Stomach (tissue), 4 donors: ENCODE data around the gene MYCBP2.

ENCODE experiments used
- CTCF ChIP-seq, 7 experiments: fragments of 450-650 bp in 4 of 7; fragments of 200-600 bp in 3 of 7; sonication (generic) in 3 of 7; IDR thresholded peaks; one replicate each; pipeline ENCODE4 v1.5.1; 2016 to 2019; ENCODE audit warnings: antibody characterized with exemption in 7 of 7, control low read depth in 2 of 7, mild to moderate bottlenecking in 1 of 7
- EP300 ChIP-seq: sonication (generic); formaldehyde crosslinking; IDR thresholded peaks from one replicate; pipeline ENCODE4 v1.6.1; 2017; ENCODE audit warnings: antibody characterized with exemption
- POLR2A ChIP-seq, 4 donors: fragments of 450-650 bp; IDR thresholded peaks; one replicate each; pipeline ENCODE4 v1.6.1; 2016; ENCODE audit warnings: antibody characterized with exemption in 4 of 4, control low read depth in 2 of 4, mild to moderate bottlenecking in 1 of 4, moderate library complexity in 1 of 4
- POLR2AphosphoS5 ChIP-seq, 3 donors: sonication (generic); formaldehyde crosslinking; IDR thresholded peaks; one replicate each; pipeline ENCODE4 v1.6.1; 2016; ENCODE audit warnings: antibody characterized with exemption in 3 of 3

- TF ChIP-seq POLR2A (IDR thresholded peaks at IDR 0.05) (no peak), CTCF (IDR thresholded peaks at IDR 0.05) (no peak), EP300 (no peak), POLR2AphosphoS5 (IDR thresholded peaks at IDR 0.05) (no peak)
Observed at GRCh38 chr13:77184455-77184854, 142.4 kb downstream of the MYCBP2 start.
